Activated T-helper 2 cell treated with anti-CD3 and anti-CD28 coated beads, Interferon-gamma antibody, Interleukin-2, Interleukin-4, amounts not matched to agents 10 μg/mL and 5 μg/mL and 100 μg/mL, durations not matched to agents 14 hours and 24 hours and 36 hours (primary cell): ENCODE measurements around the gene IFNA10. TPM values are rescaled to one million over a fixed set of nuclear protein-coding genes. Genes with fewer than 3 reads are reported as not detected.
"Not testable (repeated sequence)": the region's sequence is repeated elsewhere in the genome, so short reads cannot be mapped to it uniquely, and the experiment has no call there.

Experiments used
- DNase-seq: peaks from one replicate; pipeline ENCODE4 v3.0.0; 2021; ENCODE audit warnings: low spot score
- H3K27ac Mint-ChIP-seq: one replicate; pipeline ENCODE4 v1.8.0; 2021; ENCODE audit warnings: mixed read lengths
- H3K27me3 Mint-ChIP-seq: one replicate; pipeline ENCODE4 v1.8.0; 2021; ENCODE audit warnings: low read depth, mixed read lengths
- H3K36me3 Mint-ChIP-seq: one replicate; pipeline ENCODE4 v1.8.0; 2021; ENCODE audit warnings: low read depth, mixed read lengths
- H3K4me1 Mint-ChIP-seq: one replicate; pipeline ENCODE4 v1.8.0; 2021; ENCODE audit warnings: low read depth, mixed read lengths
- H3K4me3 Mint-ChIP-seq: one replicate; pipeline ENCODE4 v1.8.0; 2021; ENCODE audit warnings: low read depth, mild to moderate bottlenecking, moderate library complexity, mixed read lengths
- H3K9me3 Mint-ChIP-seq: one replicate; pipeline ENCODE4 v1.8.0; 2021; ENCODE audit warnings: mixed read lengths
- intact Hi-C: fragments of 100-400 bp; cut with micrococcal nuclease; formaldehyde crosslinking; loops from one replicate; pipeline ENCODE4 v1.15.1; 2023
- total RNA-seq: library from RNA; stranded (reverse); gene quantifications from 2 replicates; pipeline ENCODE4 v1.2.3, GENCODE V29; 2022

The IFNA10 gene
- not detected in 2 replicates for total RNA-seq

- intact Hi-C loops, result loop anchor here (10.0 kb wide), 1 partner anchor 558 kb away; no protein-coding TSS in a partner anchor
- peaks cover 24% of the 10 kb centered on the region for H3K27me3 Mint-ChIP-seq
- not testable (repeated sequence) for H3K27ac Mint-ChIP-seq, H3K36me3 Mint-ChIP-seq, H3K9me3 Mint-ChIP-seq, H3K4me3 Mint-ChIP-seq, DNase-seq, H3K4me1 Mint-ChIP-seq
These were observed at the start of gene IFNA10 for GRCh38 chr9:21207043-21207442. TSS of gene IFNA10 (minus strand) at chr9:21207143. CDS start at chr9:21207097, 46 bp downstream.

GRCh38 chr9:21255538-21256212 lies 48.7 kb upstream of the IFNA10 start:
- peaks cover 9% of the 10 kb centered on the region for H3K4me1 Mint-ChIP-seq
- no peaks in the 10 kb centered on the region for H3K9me3 Mint-ChIP-seq

GRCh38 chr9:21252721-21253547 lies 46.0 kb upstream of the IFNA10 start:
- no peaks in the 10 kb centered on the region for H3K9me3 Mint-ChIP-seq
- H3K36me3 Mint-ChIP-seq, result no peaks in the 10 kb centered on the region
- intact Hi-C loops, result no loop called here
- peaks cover 9% of the 10 kb centered on the region for H3K4me1 Mint-ChIP-seq
- no peak for DNase-seq
- H3K27ac Mint-ChIP-seq, result no peak overlapping the region
- H3K4me3 Mint-ChIP-seq, result no peak overlapping the region
- peaks cover 47% of the 10 kb centered on the region for H3K27me3 Mint-ChIP-seq

More at GRCh38 chr9:21255538-21256212, 48.7 kb upstream of the IFNA10 start:
- Mint-ChIP-seq H3K27ac (no peak overlapping the region), H3K4me3 (no peak overlapping the region), H3K36me3 (no peaks in the 10 kb centered on the region), H3K27me3 (peaks cover 42% of the 10 kb centered on the region)
- DNase-seq, result no peak
- intact Hi-C loops, result no loop called here

- Mint-ChIP-seq H3K4me3 (no peak overlapping the region), H3K4me1 (peaks cover 9% of the 10 kb centered on the region), H3K27ac (no peak overlapping the region), H3K27me3 (peaks cover 41% of the 10 kb centered on the region), H3K36me3 (no peaks in the 10 kb centered on the region), H3K9me3 (no peaks in the 10 kb centered on the region)
- intact Hi-C loops, result no loop called here
- no peak for DNase-seq
These were observed 44.7 kb upstream of the IFNA10 start for GRCh38 chr9:21251638-21252037.

- intact Hi-C loops, result no loop called here
- H3K4me3 Mint-ChIP-seq, result no peak overlapping the region
- peaks cover 9% of the 10 kb centered on the region for H3K4me1 Mint-ChIP-seq
- DNase-seq, result no peak
- H3K27ac Mint-ChIP-seq, result no peak overlapping the region
- no peaks in the 10 kb centered on the region for H3K9me3 Mint-ChIP-seq
- peaks cover 38% of the 10 kb centered on the region for H3K27me3 Mint-ChIP-seq
- H3K36me3 Mint-ChIP-seq, result no peaks in the 10 kb centered on the region
These were observed 44.2 kb upstream of the IFNA10 start for GRCh38 chr9:21251190-21251589.

GRCh38 chr9:21244836-21245235 lies 37.9 kb upstream of the IFNA10 start:
- intact Hi-C loops, result no loop called here
- Mint-ChIP-seq H3K27me3 (peaks cover 23% of the 10 kb centered on the region), H3K36me3 (no peaks in the 10 kb centered on the region), H3K4me1 (peaks cover 3% of the 10 kb centered on the region), H3K4me3 (no peak overlapping the region), H3K27ac (no peak overlapping the region), H3K9me3 (no peaks in the 10 kb centered on the region)
- no peak for DNase-seq

GRCh38 chr9:21239911-21240310 lies 33.0 kb upstream of the IFNA10 start, which contains the start of gene IFNA14:
TSS of gene IFNA14 (minus strand) at chr9:21240005. CDS start at chr9:21239935, 70 bp downstream.
- Mint-ChIP-seq H3K27ac (no peak within 1 kb of the TSS), H3K4me1 (peaks cover 6% of the 10 kb centered on the region), H3K36me3 (no peaks in the 10 kb centered on the region)

GRCh38 chr9:21236360-21236714 lies 29.4 kb upstream of the IFNA10 start:
- H3K27ac Mint-ChIP-seq, H3K36me3 Mint-ChIP-seq, H3K4me1 Mint-ChIP-seq, DNase-seq, H3K4me3 Mint-ChIP-seq, H3K9me3 Mint-ChIP-seq: not testable (repeated sequence)
- peaks cover 21% of the 10 kb centered on the region for H3K27me3 Mint-ChIP-seq
- intact Hi-C loops, result loop anchor here (10.0 kb wide), 2 partner anchors 218 to 548 kb away; no protein-coding TSS in a partner anchor

More at GRCh38 chr9:21239911-21240310, 33.0 kb upstream of the IFNA10 start, which contains the start of gene IFNA14:
- H3K9me3 Mint-ChIP-seq, result no peaks in the 10 kb centered on the region
- peaks cover 38% of the 10 kb centered on the region for H3K27me3 Mint-ChIP-seq
- no peak within 1 kb of the TSS for H3K4me3 Mint-ChIP-seq
- intact Hi-C loops, result loop anchor here (10.0 kb wide), 2 partner anchors 215 to 545 kb away; no protein-coding TSS in a partner anchor
- no peak for DNase-seq

- H3K36me3 Mint-ChIP-seq, H3K9me3 Mint-ChIP-seq, H3K27ac Mint-ChIP-seq, H3K4me1 Mint-ChIP-seq, H3K4me3 Mint-ChIP-seq, DNase-seq: not testable (repeated sequence)
- intact Hi-C loops, result loop anchor here (10.0 kb wide), 2 partner anchors 219 to 549 kb away; no protein-coding TSS in a partner anchor
- H3K27me3 Mint-ChIP-seq, result peaks cover 21% of the 10 kb centered on the region
These were observed 28.8 kb upstream of the IFNA10 start for GRCh38 chr9:21235468-21236359.

GRCh38 chr9:21234153-21234687 lies 27.3 kb upstream of the IFNA10 start:
- H3K27me3 Mint-ChIP-seq, result peaks cover 24% of the 10 kb centered on the region

GRCh38 chr9:21233258-21233657 lies 26.3 kb upstream of the IFNA10 start:
- no peak for DNase-seq
- Mint-ChIP-seq H3K27me3 (peaks cover 20% of the 10 kb centered on the region), H3K4me1 (peaks cover 4% of the 10 kb centered on the region), H3K27ac (no peak overlapping the region), H3K4me3 (no peak overlapping the region), H3K36me3 (no peaks in the 10 kb centered on the region), H3K9me3 (no peaks in the 10 kb centered on the region)
- intact Hi-C loops, result loop anchor here (10.0 kb wide), 2 partner anchors 222 to 552 kb away; no protein-coding TSS in a partner anchor

More at GRCh38 chr9:21234153-21234687, 27.3 kb upstream of the IFNA10 start:
- intact Hi-C loops, result loop anchor here (10.0 kb wide), 2 partner anchors 221 to 551 kb away; no protein-coding TSS in a partner anchor
- H3K9me3 Mint-ChIP-seq, result no peaks in the 10 kb centered on the region
- H3K4me3 Mint-ChIP-seq, result no peak overlapping the region
- H3K4me1 Mint-ChIP-seq, result peaks cover 4% of the 10 kb centered on the region
- H3K27ac Mint-ChIP-seq, result no peak overlapping the region
- no peaks in the 10 kb centered on the region for H3K36me3 Mint-ChIP-seq
- no peak for DNase-seq

GRCh38 chr9:21228122-21228521 lies 21.2 kb upstream of the IFNA10 start, which contains the start of gene IFNA17:
TSS of gene IFNA17 (minus strand) at chr9:21228222. CDS start at chr9:21228173, 49 bp downstream.
- H3K36me3 Mint-ChIP-seq, result no peaks in the 10 kb centered on the region
- no peaks in the 10 kb centered on the region for H3K9me3 Mint-ChIP-seq
- no peak for DNase-seq
- intact Hi-C loops, result no loop called here
- no peak within 1 kb of the TSS for H3K4me3 Mint-ChIP-seq
- H3K4me1 Mint-ChIP-seq, result no peaks in the 10 kb centered on the region
- H3K27ac Mint-ChIP-seq, result no peak within 1 kb of the TSS
- H3K27me3 Mint-ChIP-seq, result peaks cover 20% of the 10 kb centered on the region
